GM12865 (cell line): ENCODE data around the gene BOD1.
"Not testable (repeated sequence)": the region's sequence is repeated elsewhere in the genome, so short reads cannot be mapped to it uniquely, and the experiment has no call there.

ENCODE experiments used
- DNase-seq: peaks from one replicate; pipeline ENCODE4 v3.0.0; 2010; ENCODE audit warnings: low read depth
- H3K4me3 ChIP-seq: 2 replicates; pipeline ENCODE4 v1.5.1; 2011; ENCODE audit warnings: mild to moderate bottlenecking, low read depth, low read length, control low read depth
- TF ChIP-seq, protein P1 (sequence below): IDR thresholded peaks from 2 replicates; pipeline ENCODE4 v1.5.1; 2011; ENCODE audit warnings: low read length, control low read depth, low read depth, inconsistent platforms; ENCODE audit not compliant: insufficient read depth; ENCODE audit errors: missing control alignments

Gene BOD1

DNA sequence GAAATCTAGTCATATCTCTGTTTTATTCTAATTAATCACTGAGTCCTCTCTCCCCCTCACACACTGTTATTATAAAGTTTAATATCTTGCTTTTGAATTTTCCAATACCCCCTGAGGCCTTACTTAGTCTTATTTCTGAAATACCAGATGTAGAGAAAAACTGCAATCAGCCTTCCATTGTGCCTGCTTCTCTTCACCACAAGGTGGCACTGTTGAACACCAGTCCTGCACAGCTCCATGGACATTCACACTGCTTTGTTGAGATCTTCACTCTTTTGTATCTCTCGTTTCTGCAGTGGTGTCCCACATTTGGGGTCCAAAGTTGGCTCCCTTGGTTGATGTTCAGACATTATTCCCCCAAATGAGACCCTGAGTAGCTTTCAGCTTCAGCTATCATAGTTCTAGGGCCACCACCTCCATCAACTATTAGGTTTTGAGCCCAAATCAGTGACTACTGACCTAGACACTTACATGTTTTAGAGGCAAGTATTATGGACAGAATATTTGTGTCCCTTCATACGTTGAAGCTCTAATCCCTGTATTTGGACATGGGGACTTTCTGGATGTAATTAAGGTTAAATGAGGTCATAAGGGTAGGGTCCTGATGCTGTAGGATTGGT is 24.3 kb downstream of the BOD1 start:
- peak; percentile 43 for DNase-seq
- TF ChIP-seq, protein P1, sequence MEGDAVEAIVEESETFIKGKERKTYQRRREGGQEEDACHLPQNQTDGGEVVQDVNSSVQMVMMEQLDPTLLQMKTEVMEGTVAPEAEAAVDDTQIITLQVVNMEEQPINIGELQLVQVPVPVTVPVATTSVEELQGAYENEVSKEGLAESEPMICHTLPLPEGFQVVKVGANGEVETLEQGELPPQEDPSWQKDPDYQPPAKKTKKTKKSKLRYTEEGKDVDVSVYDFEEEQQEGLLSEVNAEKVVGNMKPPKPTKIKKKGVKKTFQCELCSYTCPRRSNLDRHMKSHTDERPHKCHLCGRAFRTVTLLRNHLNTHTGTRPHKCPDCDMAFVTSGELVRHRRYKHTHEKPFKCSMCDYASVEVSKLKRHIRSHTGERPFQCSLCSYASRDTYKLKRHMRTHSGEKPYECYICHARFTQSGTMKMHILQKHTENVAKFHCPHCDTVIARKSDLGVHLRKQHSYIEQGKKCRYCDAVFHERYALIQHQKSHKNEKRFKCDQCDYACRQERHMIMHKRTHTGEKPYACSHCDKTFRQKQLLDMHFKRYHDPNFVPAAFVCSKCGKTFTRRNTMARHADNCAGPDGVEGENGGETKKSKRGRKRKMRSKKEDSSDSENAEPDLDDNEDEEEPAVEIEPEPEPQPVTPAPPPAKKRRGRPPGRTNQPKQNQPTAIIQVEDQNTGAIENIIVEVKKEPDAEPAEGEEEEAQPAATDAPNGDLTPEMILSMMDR, result peak; percentile 49
- H3K4me3 ChIP-seq, result no peak overlapping the region

DNA sequence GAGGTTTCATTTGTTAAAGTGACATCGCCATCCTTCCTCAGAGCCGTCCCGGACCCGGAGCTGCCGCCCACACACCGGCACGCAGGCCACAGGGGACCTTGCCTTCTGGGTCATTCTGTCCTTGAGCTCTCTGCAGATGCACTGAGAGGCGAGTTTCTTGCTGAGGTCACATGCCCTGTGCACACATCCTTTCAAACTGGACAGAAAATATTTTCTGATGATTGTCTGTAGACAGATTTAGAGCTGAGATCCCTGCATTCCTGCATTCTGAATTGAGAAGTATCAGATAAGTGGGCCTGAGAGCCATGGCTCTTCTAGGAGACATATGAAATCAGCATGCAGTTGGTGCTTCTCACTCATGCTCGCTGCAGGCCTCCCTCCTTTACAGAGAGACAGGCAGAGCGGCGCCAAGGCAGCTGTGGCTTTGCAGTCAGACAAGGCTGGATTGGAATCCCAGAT is 25.4 kb downstream of the BOD1 start:
- no peak for DNase-seq
- TF ChIP-seq, protein P1, result no peak
- no peak overlapping the region for H3K4me3 ChIP-seq

DNA sequence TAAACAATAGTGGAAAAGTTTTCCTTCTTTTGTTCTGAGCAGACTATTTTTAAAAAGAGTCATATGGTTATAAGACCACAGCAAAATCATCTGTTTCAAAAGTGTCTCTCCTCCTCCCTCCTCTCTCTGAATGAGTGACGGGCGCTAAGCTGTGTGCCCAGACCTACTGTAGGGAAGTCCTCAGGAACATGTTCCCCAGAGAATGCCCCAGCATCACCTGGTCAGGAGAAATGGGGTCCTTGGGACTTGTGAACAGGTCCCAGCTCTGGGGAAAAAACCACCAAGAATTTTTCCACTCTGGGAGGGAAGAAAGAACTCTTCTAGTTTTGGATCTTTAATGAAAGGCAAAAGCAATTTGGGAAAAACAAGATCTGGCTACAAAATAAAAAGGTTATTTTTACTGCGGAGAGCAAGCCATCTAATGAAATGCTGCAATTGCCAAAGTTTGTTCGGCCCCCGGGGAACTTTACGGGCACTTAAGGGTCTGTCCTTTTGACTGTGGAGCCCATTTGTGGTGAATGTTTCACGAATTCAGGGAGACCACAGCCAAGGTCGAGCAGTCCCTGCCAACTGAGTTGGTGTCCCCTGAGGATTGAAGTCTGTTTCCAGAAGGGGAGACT is 25.9 kb downstream of the BOD1 start:
- H3K4me3 ChIP-seq, result no peak overlapping the region
- TF ChIP-seq, protein P1, result no peak
- no peak for DNase-seq

DNA sequence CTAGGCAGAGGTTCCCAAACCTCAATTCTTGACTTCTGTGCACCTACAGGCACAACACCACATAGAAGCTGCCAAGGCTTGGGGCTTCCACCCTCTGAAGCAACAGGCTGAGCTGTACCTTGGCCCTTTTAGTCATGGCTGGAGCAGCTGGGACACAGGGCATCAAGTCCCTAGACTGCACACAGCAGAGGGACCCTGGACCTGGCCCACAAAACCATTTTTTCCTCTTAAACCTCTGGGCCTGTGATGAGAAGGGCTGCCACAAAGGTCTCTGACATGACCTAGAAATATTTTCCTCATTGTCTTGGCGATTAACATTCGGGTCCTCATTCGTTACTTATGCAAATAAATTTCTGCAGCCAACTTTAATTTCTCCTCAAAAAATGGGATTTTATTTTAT is 30.3 kb downstream of the BOD1 start:
- DNase-seq, H3K4me3 ChIP-seq: not testable (repeated sequence)

DNA sequence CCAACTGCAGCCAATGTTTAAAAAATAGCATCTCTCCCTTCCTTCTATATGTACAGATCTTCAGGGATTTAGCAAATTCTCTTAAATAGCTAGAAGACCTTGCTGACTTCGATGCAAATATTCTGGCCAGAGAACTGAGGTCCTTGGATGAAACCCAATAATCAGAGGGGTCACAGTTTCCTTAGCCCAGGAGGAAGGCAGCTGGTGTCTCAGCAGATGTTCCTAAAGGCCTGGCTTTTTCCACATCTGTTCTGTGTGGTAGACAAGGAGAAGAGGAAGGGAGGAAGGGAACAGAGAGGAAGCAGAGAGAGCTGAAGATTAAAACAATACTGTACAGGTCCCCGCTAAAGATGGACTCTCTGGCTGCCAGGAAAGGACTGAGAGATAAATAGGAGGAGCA is 33.1 kb downstream of the BOD1 start:
- DNase-seq, result no peak
- H3K4me3 ChIP-seq, result no peak overlapping the region
- TF ChIP-seq, protein P1, result no peak

DNA sequence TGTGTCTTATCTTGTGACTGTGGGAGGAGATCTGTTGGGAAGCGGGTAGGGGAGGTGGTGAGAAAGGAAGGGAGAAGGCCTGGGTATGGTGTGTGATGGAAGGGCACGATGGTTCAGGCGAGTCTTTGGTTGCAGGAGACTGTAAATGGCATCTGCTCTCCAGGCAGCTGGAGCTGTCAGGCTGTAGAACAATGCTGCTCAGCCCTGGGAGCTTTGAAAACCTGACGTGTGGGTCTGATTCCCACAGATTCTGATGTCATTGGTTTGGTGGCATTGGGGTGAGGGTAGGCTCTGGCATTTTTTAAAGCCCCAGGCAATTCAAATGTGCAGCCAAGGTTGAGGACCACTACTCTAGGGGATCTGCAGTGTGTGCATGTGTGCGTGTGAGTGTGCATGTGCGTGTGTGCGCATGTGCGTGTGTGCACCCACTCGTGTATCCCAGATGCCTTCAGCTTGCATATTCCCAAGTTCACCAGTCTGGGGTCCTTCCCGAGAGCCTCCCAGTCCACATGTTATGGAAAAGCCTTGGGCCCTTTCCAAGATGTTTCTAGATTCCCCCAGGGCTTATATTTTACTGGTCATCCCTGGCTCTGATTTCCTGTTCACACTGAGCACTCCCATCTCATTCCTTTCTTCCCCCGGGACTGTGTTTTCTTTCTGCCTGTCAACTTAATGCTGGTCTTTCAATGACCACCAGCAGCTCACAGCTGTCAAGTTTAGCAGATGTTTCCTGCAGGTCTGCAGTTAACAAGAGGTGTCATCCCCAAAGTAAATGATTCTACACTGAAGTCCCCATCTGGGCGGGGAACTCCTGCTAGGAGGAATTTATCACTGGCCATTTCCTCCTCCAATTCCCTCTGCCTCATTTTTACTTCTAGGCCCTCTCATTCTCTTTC is 34.0 kb downstream of the BOD1 start:
- peak; percentile 9 for DNase-seq

More for the DNA sequence above, 34.0 kb downstream of the BOD1 start:
- H3K4me3 ChIP-seq, result no peak overlapping the region
- TF ChIP-seq, protein P1, result no peak
